Ishikawa (cell line): ENCODE data around the gene TNFAIP8L3.

Experiments
- EP300 ChIP-seq: IDR thresholded peaks from 2 replicates; pipeline ENCODE4 v1.6.1; 2012; ENCODE audit warnings: borderline replicate concordance
- REST ChIP-seq: IDR thresholded peaks from 2 replicates; pipeline ENCODE4 v1.6.1; 2012; ENCODE audit warnings: low read depth, mild to moderate bottlenecking

GRCh38 chr15:51053571-51053970 lies 41.1 kb downstream of the TNFAIP8L3 start:
- TF ChIP-seq REST (no peak), EP300 (no peak)
